ENCODE results near the gene KRT85. TPM values are rescaled to one million over a fixed set of nuclear protein-coding genes. Genes with fewer than 3 reads are reported as not detected.

KRT85 gene
- total and polyA plus RNA-seq, 2 of the 4 experiments (the other 2 are of a cell fraction), result not detected

- no peak overlapping the region for H3K27ac ChIP-seq (ENCODE audit: insufficient read depth, low read length)
- H2BK5ac ChIP-seq (ENCODE audit: low read depth, low read length, poor library complexity, severe bottlenecking), result no peak overlapping the region
- no peak overlapping the region for H3K9ac ChIP-seq (ENCODE audit: low read depth, low read length)
- no peak overlapping the region for H4K91ac ChIP-seq (ENCODE audit: insufficient read depth, low read depth, low read length)
- H4K5ac ChIP-seq (ENCODE audit: low read depth, low read length), result no peak overlapping the region
- no peak overlapping the region for H3K18ac ChIP-seq (ENCODE audit: low read depth, low read length)
- no peak overlapping the region for H3K4ac ChIP-seq (ENCODE audit: low read depth, low read length)
- no peak for ATAC-seq (ENCODE audit: low read depth)
- H3K14ac ChIP-seq (replicated peaks; ENCODE audit: low read depth, low read length), result no peak overlapping the region
- H2AK5ac ChIP-seq (ENCODE audit: low read depth, low read length), result no peak overlapping the region
- no peaks in the 10 kb centered on the region for H3K4me1 ChIP-seq (ENCODE audit: control insufficient read depth, insufficient read depth, low read length)
- ChIA-PET CTCF (no interaction called here), POLR2A (ENCODE audit: unreplicated experiment) (no interaction called here)
- no peaks in the 10 kb centered on the region for H3K36me3 ChIP-seq (ENCODE audit: control insufficient read depth, insufficient read depth, low read length)
- in situ Hi-C loops (cut with MboI; ENCODE audit: low sequenced_read_pairs), result no loop called here
- H3K56ac ChIP-seq (ENCODE audit: extremely low read depth, insufficient read depth, low read length), result no peak overlapping the region
- no TSS peak for BruUV-seq (replicated peaks)
- no peak overlapping the region for H2AFZ ChIP-seq (replicated peaks; ENCODE audit: low read length, poor library complexity)
- no peak for DNase-seq
- no peak overlapping the region for H3K23ac ChIP-seq (ENCODE audit: low read depth, low read length)
- no peak overlapping the region for H2BK120ac ChIP-seq (ENCODE audit: low read depth, low read length)
- H3K4me3 ChIP-seq (ENCODE audit: insufficient read depth, low read depth, low read length), result no peak overlapping the region
- no peak overlapping the region for H2BK15ac ChIP-seq (ENCODE audit: low read depth, low read length)
- WGBS, 2 experiments (ENCODE audit: extremely low coverage in 2 of 2, insufficient read length in 1 of 2), result no CpG with 5 or more reads among the region's 3 CpGs
- H3K79me1 ChIP-seq (ENCODE audit: low read depth in 1 of 2, low read length in 2 of 2), result no peaks in the 10 kb centered on the region
- dilution Hi-C loops (cut with HindIII; ENCODE audit: low sequenced_read_pairs, unreplicated experiment), result no loop called here
- peaks cover 5% of the 10 kb centered on the region; the same call in 1 of the 2 replicates for H3K9me3 ChIP-seq (ENCODE audit: control insufficient read depth, insufficient read depth, low read length)
- H2BK20ac ChIP-seq (ENCODE audit: low read depth, low read length), result no peak overlapping the region
- H3K27me3 ChIP-seq (ENCODE audit: control insufficient read depth, insufficient read depth, low read length), result peaks cover 43% of the 10 kb centered on the region
- no peaks in the 10 kb centered on the region for H3K9me1 ChIP-seq (ENCODE audit: insufficient read depth, low read length)
- H4K20me1 ChIP-seq (ENCODE audit: insufficient read depth, low read length), result no peaks in the 10 kb centered on the region
- no peak for TF ChIP-seq RCOR1 (IDR thresholded peaks at IDR 0.05; ENCODE audit: insufficient replicate concordance, low read length)
- H2AK9ac ChIP-seq (replicated peaks; ENCODE audit: low read depth, low read length, poor library complexity), result no peak overlapping the region
- H3K4me2 ChIP-seq (ENCODE audit: low read depth, low read length), result no peak overlapping the region
- intact Hi-C loops (cut with micrococcal nuclease), result no loop called here
- H4K8ac ChIP-seq (ENCODE audit: low read depth in 2 of 2, low read length in 2 of 2), result no peak overlapping the region
These were observed 34.0 kb downstream of the KRT85 start for GRCh38 chr12:52333321-52333720.
